Right lung (tissue), 10 donors: ENCODE measurements around the gene METTL3. TPM values are rescaled to one million over a fixed set of nuclear protein-coding genes. Genes with fewer than 3 reads are reported as not detected.
A peak's percentile ranks its signal among the peaks of the same experiment; 100 is the strongest.
"Not testable (repeated sequence)": the region's sequence is repeated elsewhere in the genome, so short reads cannot be mapped to it uniquely, and the experiment has no call there.

Source experiments
- DNase-seq, 2 donors: peaks; one replicate each; pipeline ENCODE4 v3.0.0-alpha.2; 2013
- long read RNA-seq, 8 donors: transcript quantifications; one replicate each; lab custom pipeline, GENCODE V29; 2026
- polyA plus RNA-seq, 5 donors: library from polyadenylated mRNA; unstranded; fragments of 120-200 nt; gene quantifications; one replicate each; pipeline versions ENCODE4 v1.2.1 to v1.2.3, GENCODE V29; 2013; ENCODE audit warnings: inconsistent platforms in 1 of 5, low replicate concordance in 1 of 5; ENCODE audit not compliant: insufficient read length in 5 of 5, insufficient read depth in 1 of 5

The METTL3 gene
- polyA plus RNA-seq = 100 to 1,000 TPM in 2 of 5 donors, 10 to 100 TPM in 3; 77.3 to 111 (median 99.8) TPM
- long read RNA-seq, donor 1, transcript METTL3-201 (11 exons, 2,015 nt) = major isoform, 13 of 77 reads
- long read RNA-seq, donor 1, transcript METTL3-207 (3 exons, 1,553 nt) = minor isoform, 6 of 77 reads
- long read RNA-seq, donor 1, partial matches to known transcripts = 56 of 77 reads
- long read RNA-seq, donor 1, other reads (novel, unspliced or antisense) = 0 of 77 reads
- long read RNA-seq, donor 2, transcript METTL3-201 (11 exons, 2,015 nt) = major isoform, 8 of 41 reads
- long read RNA-seq, donor 2, partial matches to known transcripts = 23 of 41 reads
- long read RNA-seq, donor 2, other reads (novel, unspliced or antisense) = 5 of 41 reads
- long read RNA-seq, donor 3, transcript METTL3-201 (11 exons, 2,015 nt) = major isoform, 12 of 45 reads
- long read RNA-seq, donor 3, partial matches to known transcripts = 31 of 45 reads
- long read RNA-seq, donor 3, other reads (novel, unspliced or antisense) = 0 of 45 reads
- long read RNA-seq, donor 4, partial matches to known transcripts = 19 of 33 reads
- long read RNA-seq, donor 4, other reads (novel, unspliced or antisense) = 7 of 33 reads
- long read RNA-seq, donor 5, transcript METTL3-201 (11 exons, 2,015 nt) = major isoform, 16 of 56 reads
- long read RNA-seq, donor 5, partial matches to known transcripts = 30 of 56 reads
- long read RNA-seq, donor 5, other reads (novel, unspliced or antisense) = 5 of 56 reads
- long read RNA-seq, donor 6, transcript METTL3-201 (11 exons, 2,015 nt) = major isoform, 15 of 64 reads
- long read RNA-seq, donor 6, transcript METTL3-207 (3 exons, 1,553 nt) = minor isoform, 5 of 64 reads
- long read RNA-seq, donor 6, partial matches to known transcripts = 38 of 64 reads
- long read RNA-seq, donor 6, other reads (novel, unspliced or antisense) = 0 of 64 reads
- long read RNA-seq, donor 7, transcript METTL3-201 (11 exons, 2,015 nt) = major isoform, 7 of 21 reads
- long read RNA-seq, donor 7, transcript METTL3-207 (3 exons, 1,553 nt) = minor isoform, 5 of 21 reads
- long read RNA-seq, donor 7, partial matches to known transcripts = 0 of 21 reads
- long read RNA-seq, donor 7, other reads (novel, unspliced or antisense) = 8 of 21 reads
- long read RNA-seq, donor 8, partial matches to known transcripts = 9 of 13 reads
- long read RNA-seq, donor 8, other reads (novel, unspliced or antisense) = 0 of 13 reads

- peak; percentile 96 to 98 for DNase-seq
These were observed at the start of gene METTL3 for GRCh38 chr14:21510735-21511657. Gene METTL3 (minus strand): TSS chr14:21511340. CDS start chr14:21511223, 117 bp downstream.

GRCh38 chr14:21558703-21559170, 47.6 kb upstream of the METTL3 start:
- DNase-seq = no peak

DNA sequence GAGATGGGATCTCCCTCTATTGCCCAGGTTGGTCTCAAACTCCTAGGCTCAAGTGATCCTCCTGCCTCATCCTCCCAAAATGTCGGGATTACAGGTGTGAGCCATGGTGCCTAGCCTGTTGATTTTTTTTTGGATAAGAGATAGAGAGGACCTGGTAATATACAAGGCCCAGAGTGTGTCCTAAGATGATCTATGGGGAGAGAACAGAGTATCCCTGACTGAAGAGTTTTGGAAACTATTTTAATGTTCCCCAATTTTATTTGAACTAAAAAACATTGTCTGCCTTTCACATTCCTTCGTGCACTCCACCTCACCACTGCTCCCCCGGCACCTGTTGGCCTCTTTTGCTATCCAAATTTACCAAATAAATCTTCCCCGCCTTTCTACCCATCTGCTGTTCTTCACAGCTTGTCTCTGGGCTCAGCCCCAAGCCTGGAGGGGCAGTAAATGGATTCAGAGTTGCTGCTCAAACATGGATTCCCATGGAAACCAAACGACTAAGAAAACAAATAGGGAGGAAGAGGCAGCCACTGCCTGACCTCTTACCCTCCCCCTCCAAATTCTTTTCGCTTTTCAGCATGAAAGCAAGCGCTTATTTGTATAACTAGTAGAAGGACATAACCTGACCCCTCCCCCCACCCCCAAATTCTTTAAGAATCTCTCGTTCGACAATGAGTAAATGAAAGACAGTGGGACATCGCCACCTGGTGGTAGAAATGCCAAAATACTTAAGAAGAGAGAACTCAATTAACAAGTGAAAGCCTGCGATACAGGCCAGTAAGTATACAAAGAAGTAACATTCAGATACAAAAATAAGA, 46.2 kb upstream of the METTL3 start:
- peak; percentile 89 to 91 for DNase-seq

GRCh38 chr14:21556378-21557083, 45.4 kb upstream of the METTL3 start:
- DNase-seq = no peak

DNA sequence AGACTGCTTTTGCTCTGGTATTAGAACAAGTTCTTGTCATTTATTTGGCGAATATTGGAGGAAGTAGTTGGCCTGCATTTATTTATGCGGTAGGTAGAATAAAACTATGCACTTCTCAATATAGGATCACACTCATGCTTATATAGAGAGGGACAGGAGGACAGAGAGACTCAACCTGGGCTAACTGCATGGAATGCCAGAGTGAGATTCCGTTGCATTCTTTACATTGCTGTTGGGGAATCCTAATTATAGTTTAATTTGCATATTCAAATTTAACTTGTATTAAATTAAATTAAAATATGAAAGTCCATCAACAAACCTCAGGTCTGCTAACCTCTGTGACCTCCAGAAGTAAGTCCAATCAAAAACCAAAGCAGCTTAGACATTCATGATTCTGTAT, 42.1 kb upstream of the METTL3 start:
- DNase-seq = no peak

DNA sequence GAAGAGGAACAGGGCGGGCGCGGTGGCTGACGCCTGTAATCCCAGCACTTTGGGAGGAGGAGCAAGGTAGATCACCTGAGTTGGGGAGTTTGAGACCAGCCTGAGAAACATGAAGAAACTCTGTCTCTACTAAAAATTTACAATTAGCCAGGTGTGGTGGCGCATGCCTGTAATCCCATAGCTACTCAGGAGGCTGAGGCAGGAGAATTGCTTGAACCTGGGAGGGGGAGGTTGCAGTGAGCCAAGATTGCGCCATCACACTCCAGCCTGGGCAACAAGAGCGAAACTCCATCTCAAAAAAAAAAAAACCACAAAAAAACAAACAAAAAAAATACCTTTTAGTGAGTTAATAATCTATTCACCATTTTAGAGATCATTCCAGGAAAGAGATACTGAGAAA, 33.4 kb upstream of the METTL3 start:
- not testable (repeated sequence) for DNase-seq

- DNase-seq = no peak
These were observed 32.8 kb upstream of the METTL3 start for GRCh38 chr14:21543963-21544362.

GRCh38 chr14:21543521-21543960, 32.4 kb upstream of the METTL3 start:
- DNase-seq = peak in 1 of 2 donors; percentile 42

- no peak for DNase-seq
These were observed 30.4 kb upstream of the METTL3 start for GRCh38 chr14:21541413-21542074.

DNA sequence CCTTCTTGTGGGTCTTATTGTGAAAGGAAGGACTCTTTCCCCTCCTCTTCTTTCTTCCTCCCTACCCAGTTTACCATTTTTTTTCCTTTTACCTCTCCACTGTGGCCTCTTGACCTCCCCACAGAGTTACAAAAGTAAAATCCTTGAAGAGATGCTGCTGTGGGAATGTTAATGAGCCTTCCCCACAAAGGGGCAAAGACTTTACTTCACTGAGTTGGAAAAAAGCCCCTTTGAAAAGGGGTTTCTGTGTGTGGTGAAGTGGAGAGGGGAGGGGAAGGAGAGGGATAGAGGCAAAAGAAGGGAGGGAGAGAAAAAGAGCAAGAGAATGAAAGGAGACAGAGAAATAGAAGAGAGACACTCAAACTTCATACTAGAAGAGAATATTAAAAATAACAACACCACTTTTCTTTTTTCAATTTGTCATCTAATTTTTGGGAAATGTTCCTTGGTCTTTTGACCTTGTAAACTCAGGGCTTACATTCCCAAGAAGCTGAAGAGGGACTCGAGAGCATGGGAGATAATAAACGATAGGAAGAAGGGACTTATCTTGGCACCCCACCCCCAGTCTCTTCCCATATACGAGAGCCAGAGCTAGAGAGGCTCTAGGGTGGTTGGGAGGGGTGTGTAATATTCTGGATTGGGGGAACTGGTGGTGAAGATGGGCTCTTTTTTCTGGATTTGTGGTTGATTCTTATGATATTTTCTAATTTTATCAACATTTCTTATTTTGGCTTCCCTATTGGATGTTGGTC, 28.2 kb upstream of the METTL3 start:
- DNase-seq = no peak

GRCh38 chr14:21537090-21537424, 25.9 kb upstream of the METTL3 start:
- DNase-seq = peak in 1 of 2 donors; percentile 13

DNA sequence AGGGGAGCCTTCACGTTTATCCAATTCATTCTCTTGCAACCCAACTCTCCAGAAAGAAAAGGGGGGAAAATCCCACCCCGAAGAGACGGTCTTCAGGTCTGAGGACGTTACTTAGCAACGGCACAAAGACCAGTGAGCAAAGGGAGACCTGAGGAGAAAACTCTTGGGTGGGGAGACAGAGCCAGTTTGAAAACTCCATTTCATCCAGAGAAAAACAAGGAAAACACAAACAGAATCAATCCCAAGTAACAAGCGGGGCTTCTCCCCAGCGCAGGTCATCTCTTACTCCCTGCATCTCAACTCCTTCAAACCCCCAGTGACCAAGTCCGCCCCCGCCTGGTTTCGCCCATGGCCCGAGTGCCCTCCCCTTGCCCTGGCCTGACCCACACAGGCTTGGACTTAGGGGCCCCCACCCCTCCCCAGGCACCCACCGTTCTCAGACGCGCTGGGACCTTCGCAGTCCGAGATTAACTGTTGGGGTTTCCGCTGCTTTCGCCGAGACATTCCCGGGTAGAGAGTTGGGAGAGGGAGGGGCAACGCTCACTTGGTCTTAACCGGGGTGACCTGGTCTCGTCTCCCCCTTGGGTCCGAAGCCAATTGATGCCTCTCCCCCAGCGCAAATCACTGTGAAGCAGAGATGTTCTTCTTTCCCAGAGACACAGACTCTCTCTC, 25.4 kb upstream of the METTL3 start:
- DNase-seq = peak in 1 of 2 donors; percentile 12

- DNase-seq = no peak
These were observed 24.6 kb upstream of the METTL3 start for GRCh38 chr14:21535545-21536417.

DNA sequence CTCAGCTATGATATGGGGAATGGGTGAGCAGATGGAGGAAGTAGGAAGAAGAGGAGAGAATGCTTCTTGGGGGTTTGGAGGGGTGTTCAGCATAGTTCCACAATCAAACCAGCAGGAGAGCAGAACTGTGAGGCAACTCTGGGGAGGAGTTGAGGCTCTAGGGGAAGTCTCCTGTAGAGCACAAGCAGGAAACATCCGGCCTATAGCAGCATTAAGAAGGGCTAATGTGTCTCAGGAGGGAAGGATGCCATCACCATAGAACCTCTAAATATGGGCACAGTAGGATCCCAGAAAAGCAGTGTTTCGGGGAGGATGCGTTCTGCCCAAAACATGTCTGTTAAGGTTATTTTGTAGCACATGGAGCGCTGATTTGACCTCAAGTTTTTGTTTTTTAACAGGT, 23.4 kb upstream of the METTL3 start:
- no peak for DNase-seq

DNA sequence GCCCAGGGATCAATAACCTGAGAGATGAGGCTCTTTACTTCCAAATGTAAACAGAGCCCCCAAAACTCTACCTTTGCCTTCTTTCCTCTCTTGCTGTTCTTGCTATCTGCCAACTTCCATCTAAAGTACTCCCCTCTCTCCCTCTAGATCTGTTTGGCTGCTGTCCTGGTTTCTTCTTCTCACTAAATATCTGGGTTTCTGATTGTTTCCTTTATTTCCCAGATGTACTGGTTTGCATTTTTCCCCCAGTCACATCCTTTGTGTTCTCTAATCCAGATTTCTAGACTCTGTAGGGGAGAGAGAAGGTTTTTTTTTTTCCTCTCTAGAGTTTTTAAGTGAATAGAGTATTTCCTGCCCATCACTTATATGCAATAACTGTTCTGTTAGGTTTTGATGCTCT, 22.2 kb upstream of the METTL3 start:
- DNase-seq = no peak

GRCh38 chr14:21529515-21529914, 18.4 kb upstream of the METTL3 start:
- DNase-seq = no peak
